ENCODE results near the gene MRPL46. TPM values are rescaled to one million over a fixed set of nuclear protein-coding genes. Genes with fewer than 3 reads are reported as not detected.

Gene MRPL46
- total and polyA plus RNA-seq, 7 experiments from 2014 or later: 9.2 to 74.3 (median 29.5) TPM

GRCh38 chr15:88482263-88482662, 15.1 kb upstream of the MRPL46 start:
- no peak overlapping the region for H3K27ac ChIP-seq (ENCODE audit: low read depth, low read length)
- H3K36me3 ChIP-seq (ENCODE audit: control insufficient read depth in 2 of 3, insufficient read depth in 3 of 3, low read length in 3 of 3): peaks cover 0 to 21% (median 0%) of the 10 kb centered on the region in 3 experiments
- Mint-ChIP-seq H3K4me3 (no peak overlapping the region), H3K36me3 (peaks cover 0 to 13% (median 2%) of the 10 kb centered on the region in 5 donors), H3K27ac (no peak overlapping the region), H3K4me1 (peaks cover 0 to 3% (median 0%) of the 10 kb centered on the region in 7 donors), H3K27me3 (no peaks in the 10 kb centered on the region), H3K9me3 (no peaks in the 10 kb centered on the region)
- no peak overlapping the region for H3K4me3 ChIP-seq (ENCODE audit: low read length)
- no peaks in the 10 kb centered on the region for H3K9me3 ChIP-seq (ENCODE audit: control insufficient read depth in 2 of 3, low read length in 3 of 3)
- intact Hi-C loops (cut with micrococcal nuclease): no loop called here
- no peak for ATAC-seq
- CTCF ChIA-PET: no interaction called here
- no peaks in the 10 kb centered on the region for H3K27me3 ChIP-seq (ENCODE audit: control insufficient read depth in 2 of 2, insufficient read depth in 2 of 2, low read length in 2 of 2)
- no peaks in the 10 kb centered on the region for H3K4me1 ChIP-seq (ENCODE audit: control insufficient read depth in 2 of 2, insufficient read depth in 2 of 2, low read length in 2 of 2)
- POLR2A ChIA-PET: interaction anchor here (0.6 kb wide), 1 partner anchor 16 kb away, joined by 4 read pairs; the partner anchor contains the start of gene MRPL46
- no peak for DNase-seq

GRCh38 chr15:88480981-88481380, 13.8 kb upstream of the MRPL46 start:
- Histone ChIP-seq H3K9me3 (ENCODE audit: control insufficient read depth in 2 of 3, low read length in 3 of 3) (no peaks in the 10 kb centered on the region), H3K36me3 (ENCODE audit: control insufficient read depth in 2 of 3, insufficient read depth in 3 of 3, low read length in 3 of 3) (peaks cover 0 to 30% (median 2%) of the 10 kb centered on the region in 3 experiments), H3K4me3 (ENCODE audit: low read length) (no peak overlapping the region), H3K27me3 (ENCODE audit: control insufficient read depth in 2 of 2, insufficient read depth in 2 of 2, low read length in 2 of 2) (no peaks in the 10 kb centered on the region), H3K4me1 (ENCODE audit: control insufficient read depth in 2 of 2, insufficient read depth in 2 of 2, low read length in 2 of 2) (no peaks in the 10 kb centered on the region), H3K27ac (ENCODE audit: low read depth, low read length) (no peak overlapping the region)
- H3K4me1 Mint-ChIP-seq: peaks cover 0 to 2% (median 0%) of the 10 kb centered on the region in 7 donors
- DNase-seq (no peak), ATAC-seq (no peak)
- ChIA-PET CTCF (interaction anchor here (1.1 kb wide), 1 partner anchor 48 kb away, joined by 3 read pairs; no protein-coding TSS in a partner anchor), POLR2A (no interaction called here)
- peaks cover 0 to 19% (median 6%) of the 10 kb centered on the region in 5 donors for H3K36me3 Mint-ChIP-seq
- H3K27ac Mint-ChIP-seq: no peak overlapping the region
- no peak overlapping the region for H3K4me3 Mint-ChIP-seq
- intact Hi-C loops (cut with micrococcal nuclease): no loop called here
- H3K9me3 Mint-ChIP-seq: no peaks in the 10 kb centered on the region
- no peaks in the 10 kb centered on the region for H3K27me3 Mint-ChIP-seq

DNA sequence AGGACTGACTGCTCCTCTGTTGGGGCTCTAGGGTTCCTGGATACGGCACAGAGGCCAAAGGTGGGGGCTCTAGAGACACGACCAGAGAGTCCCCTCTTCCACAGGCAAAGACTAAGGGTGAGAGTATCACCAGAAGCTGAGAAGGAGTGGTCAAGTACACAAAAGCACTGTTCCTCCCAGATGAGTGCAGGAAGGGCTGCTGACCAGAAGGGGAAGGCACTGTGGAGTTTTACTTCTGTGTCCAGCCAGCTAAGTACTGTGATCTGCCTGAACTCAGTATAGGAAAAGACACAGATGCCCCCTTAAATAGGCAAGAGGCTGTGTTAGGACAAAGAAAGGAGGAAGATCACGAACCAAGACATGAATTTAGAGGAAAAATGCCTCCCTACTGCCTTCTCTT, 12.0 kb upstream of the MRPL46 start:
- no peak for DNase-seq
- Histone ChIP-seq H3K27ac (ENCODE audit: low read depth, low read length) (no peak overlapping the region), H3K36me3 (ENCODE audit: control insufficient read depth in 2 of 3, insufficient read depth in 3 of 3, low read length in 3 of 3) (peaks cover 0 to 37% (median 4%) of the 10 kb centered on the region in 3 experiments), H3K27me3 (ENCODE audit: control insufficient read depth in 2 of 2, insufficient read depth in 2 of 2, low read length in 2 of 2) (no peaks in the 10 kb centered on the region), H3K4me3 (ENCODE audit: low read length) (no peak overlapping the region), H3K9me3 (ENCODE audit: control insufficient read depth in 2 of 3, low read length in 3 of 3) (no peaks in the 10 kb centered on the region), H3K4me1 (ENCODE audit: control insufficient read depth in 2 of 2, insufficient read depth in 2 of 2, low read length in 2 of 2) (no peaks in the 10 kb centered on the region)
- H3K4me1 Mint-ChIP-seq: peaks cover 0 to 2% (median 0%) of the 10 kb centered on the region in 7 donors
- ChIA-PET POLR2A (no interaction called here), CTCF (no interaction called here)
- no peaks in the 10 kb centered on the region for H3K27me3 Mint-ChIP-seq
- peaks cover 0 to 19% (median 6%) of the 10 kb centered on the region in 5 donors for H3K36me3 Mint-ChIP-seq
- H3K4me3 Mint-ChIP-seq: no peak overlapping the region
- no peak overlapping the region for H3K27ac Mint-ChIP-seq
- intact Hi-C loops (cut with micrococcal nuclease): loop anchor here in 1 of 2 donors (5.0 kb wide), 1 partner anchor 698 kb away; no protein-coding TSS in a partner anchor
- ATAC-seq: no peak
- no peaks in the 10 kb centered on the region for H3K9me3 Mint-ChIP-seq

DNA sequence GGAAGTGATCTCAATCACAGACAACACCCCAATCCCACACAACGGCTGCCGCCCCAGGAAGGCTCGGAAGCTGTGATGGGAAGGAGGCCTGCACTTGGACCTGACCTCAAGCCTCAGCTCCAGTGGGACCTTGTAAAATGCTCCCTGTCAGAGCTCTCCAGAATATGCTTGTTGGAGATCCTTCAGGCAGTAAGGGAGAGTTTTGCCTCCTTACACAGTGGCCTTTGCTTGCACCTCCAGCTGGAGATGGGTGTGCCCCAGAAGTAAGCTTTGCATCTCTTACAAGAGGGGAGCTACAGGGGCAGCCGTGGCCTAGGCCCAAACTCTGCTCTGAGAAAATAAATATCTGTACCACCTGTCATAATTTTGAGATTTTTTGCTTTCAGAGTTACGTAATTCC, 10.7 kb upstream of the MRPL46 start:
- no peak overlapping the region for H3K27ac Mint-ChIP-seq

DNA sequence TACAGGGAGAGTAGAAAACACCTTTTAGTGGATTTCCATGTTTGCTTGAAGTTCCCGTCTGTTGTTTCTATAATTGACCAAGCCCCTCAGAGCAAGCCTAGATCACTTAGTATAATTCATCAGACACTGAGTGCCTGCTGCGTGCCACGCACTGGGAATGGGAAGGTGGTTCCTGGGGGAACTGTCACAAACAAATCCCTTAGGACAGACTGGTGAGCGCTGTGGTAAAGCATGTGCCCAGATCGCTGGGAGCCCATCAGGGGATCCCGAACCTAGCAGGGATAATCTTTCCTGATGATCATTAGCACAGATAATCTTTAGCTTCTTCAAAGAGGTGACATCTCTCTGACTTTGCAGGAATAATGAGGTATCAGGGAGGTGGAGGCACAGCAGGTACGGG, 9.9 kb upstream of the MRPL46 start:
- no peak overlapping the region for H3K4me3 Mint-ChIP-seq
- H3K36me3 ChIP-seq (ENCODE audit: control insufficient read depth in 2 of 3, insufficient read depth in 3 of 3, low read length in 3 of 3): peaks cover 10 to 54% (median 11%) of the 10 kb centered on the region in 3 experiments
- H3K27me3 Mint-ChIP-seq: no peaks in the 10 kb centered on the region
- H3K9me3 Mint-ChIP-seq: no peaks in the 10 kb centered on the region
- no peak overlapping the region for H3K4me3 ChIP-seq (ENCODE audit: low read length)
- ChIA-PET POLR2A (no interaction called here), CTCF (interaction anchor here (0.6 to 1.3 kb wide), 3 partner anchors 13 to 641 kb away, joined by 3 to 5 read pairs (median 3); no protein-coding TSS in a partner anchor)
- H3K27me3 ChIP-seq (ENCODE audit: control insufficient read depth in 2 of 2, insufficient read depth in 2 of 2, low read length in 2 of 2): no peaks in the 10 kb centered on the region
- H3K27ac Mint-ChIP-seq: no peak overlapping the region
- no peak for DNase-seq
- intact Hi-C loops (cut with micrococcal nuclease): loop anchor here (2.0 to 5.0 kb wide), 2 partner anchors 358 to 700 kb away; no protein-coding TSS in a partner anchor
- H3K27ac ChIP-seq (ENCODE audit: low read depth, low read length): no peak overlapping the region
- H3K4me1 Mint-ChIP-seq: peaks cover 0 to 2% (median 0%) of the 10 kb centered on the region in 7 donors
- peaks cover 0 to 27% (median 6%) of the 10 kb centered on the region in 5 donors for H3K36me3 Mint-ChIP-seq
- no peaks in the 10 kb centered on the region for H3K4me1 ChIP-seq (ENCODE audit: control insufficient read depth in 2 of 2, insufficient read depth in 2 of 2, low read length in 2 of 2)
- no peak for ATAC-seq
- H3K9me3 ChIP-seq (ENCODE audit: control insufficient read depth in 2 of 3, low read length in 3 of 3): no peaks in the 10 kb centered on the region

More for the DNA sequence above, 10.7 kb upstream of the MRPL46 start:
- ChIA-PET CTCF (interaction anchor here (0.6 to 1.3 kb wide), 4 partner anchors 14 to 640 kb away, joined by 3 to 5 read pairs (median 3); no protein-coding TSS in a partner anchor), POLR2A (no interaction called here)
- H3K4me1 ChIP-seq (ENCODE audit: control insufficient read depth in 2 of 2, insufficient read depth in 2 of 2, low read length in 2 of 2): no peaks in the 10 kb centered on the region
- no peaks in the 10 kb centered on the region for H3K27me3 Mint-ChIP-seq
- no peaks in the 10 kb centered on the region for H3K9me3 ChIP-seq (ENCODE audit: control insufficient read depth in 2 of 3, low read length in 3 of 3)
- H3K36me3 ChIP-seq (ENCODE audit: control insufficient read depth in 2 of 3, insufficient read depth in 3 of 3, low read length in 3 of 3): peaks cover 5 to 46% (median 7%) of the 10 kb centered on the region in 3 experiments
- intact Hi-C loops (cut with micrococcal nuclease): loop anchor here (2.0 to 5.0 kb wide), 2 partner anchors 357 to 699 kb away; no protein-coding TSS in a partner anchor
- H3K27ac ChIP-seq (ENCODE audit: low read depth, low read length): no peak overlapping the region
- ATAC-seq (no peak), DNase-seq (no peak)
- peaks cover 0 to 19% (median 6%) of the 10 kb centered on the region in 5 donors for H3K36me3 Mint-ChIP-seq
- H3K4me3 ChIP-seq (ENCODE audit: low read length): no peak overlapping the region
- no peaks in the 10 kb centered on the region for H3K27me3 ChIP-seq (ENCODE audit: control insufficient read depth in 2 of 2, insufficient read depth in 2 of 2, low read length in 2 of 2)
- H3K4me3 Mint-ChIP-seq: no peak overlapping the region
- peaks cover 0 to 2% (median 0%) of the 10 kb centered on the region in 7 donors for H3K4me1 Mint-ChIP-seq
- H3K9me3 Mint-ChIP-seq: no peaks in the 10 kb centered on the region

GRCh38 chr15:88476635-88477060, 9.5 kb upstream of the MRPL46 start:
- no peaks in the 10 kb centered on the region for H3K9me3 Mint-ChIP-seq
- Histone ChIP-seq H3K36me3 (ENCODE audit: control insufficient read depth in 2 of 3, insufficient read depth in 3 of 3, low read length in 3 of 3) (peaks cover 11 to 56% (median 11%) of the 10 kb centered on the region in 3 experiments), H3K4me1 (ENCODE audit: control insufficient read depth in 2 of 2, insufficient read depth in 2 of 2, low read length in 2 of 2) (no peaks in the 10 kb centered on the region), H3K4me3 (ENCODE audit: low read length) (no peak overlapping the region), H3K27ac (ENCODE audit: low read depth, low read length) (no peak overlapping the region), H3K27me3 (ENCODE audit: control insufficient read depth in 2 of 2, insufficient read depth in 2 of 2, low read length in 2 of 2) (no peaks in the 10 kb centered on the region), H3K9me3 (ENCODE audit: control insufficient read depth in 2 of 3, low read length in 3 of 3) (no peaks in the 10 kb centered on the region)
- peaks cover 0 to 6% (median 0%) of the 10 kb centered on the region in 7 donors for H3K4me1 Mint-ChIP-seq
- ATAC-seq (peak; percentile 55), DNase-seq (peak in 5 of 9 donors; percentile 22 to 45 (median 40))
- H3K27me3 Mint-ChIP-seq: no peaks in the 10 kb centered on the region
- POLR2A ChIA-PET: no interaction called here
- no peak overlapping the region for H3K4me3 Mint-ChIP-seq
- CTCF ChIA-PET: interaction anchor here (1.2 kb wide), 1 partner anchor 13 kb away, joined by 3 read pairs; no protein-coding TSS in a partner anchor
- H3K27ac Mint-ChIP-seq: no peak overlapping the region
- H3K36me3 Mint-ChIP-seq: peaks cover 0 to 30% (median 6%) of the 10 kb centered on the region in 5 donors
- intact Hi-C loops (cut with micrococcal nuclease): loop anchor here (1.0 to 5.0 kb wide), 3 partner anchors 188 to 701 kb away; no protein-coding TSS in a partner anchor
